Loucy (cell line): Measurements from ENCODE around the gene ZSCAN16.

Experiments used
- CTCF ChIP-seq: fragments of 200-600 bp; sonication (generic); conservative IDR thresholded peaks from 2 replicates; pipeline ENCODE4 v1.5.1; 2014; ENCODE audit warnings: mild to moderate bottlenecking, antibody characterized with exemption, low read length
- EZH2phosphoT487 ChIP-seq: fragments of 200-600 bp; IDR thresholded peaks from 2 replicates; pipeline ENCODE4 v1.6.1; 2018; ENCODE audit warnings: antibody characterized with exemption, mild to moderate bottlenecking, moderate library complexity, borderline replicate concordance

- TF ChIP-seq CTCF (no peak), EZH2phosphoT487 (no peak)
Measured at GRCh38 chr6:28081486-28081751, 43.0 kb upstream of the ZSCAN16 start.
